Activated CD8-positive, alpha-beta memory T cell treated with anti-CD3 and anti-CD28 coated beads for 24 hours (primary cell): ENCODE measurements around the gene FGF21.
"Not testable (repeated sequence)": the region's sequence is repeated elsewhere in the genome, so short reads cannot be mapped to it uniquely, and the experiment has no call there.

Experiments used
- DNase-seq: peaks from one replicate; pipeline ENCODE4 v3.0.0-alpha.2; 2020

FGF21 gene

DNA sequence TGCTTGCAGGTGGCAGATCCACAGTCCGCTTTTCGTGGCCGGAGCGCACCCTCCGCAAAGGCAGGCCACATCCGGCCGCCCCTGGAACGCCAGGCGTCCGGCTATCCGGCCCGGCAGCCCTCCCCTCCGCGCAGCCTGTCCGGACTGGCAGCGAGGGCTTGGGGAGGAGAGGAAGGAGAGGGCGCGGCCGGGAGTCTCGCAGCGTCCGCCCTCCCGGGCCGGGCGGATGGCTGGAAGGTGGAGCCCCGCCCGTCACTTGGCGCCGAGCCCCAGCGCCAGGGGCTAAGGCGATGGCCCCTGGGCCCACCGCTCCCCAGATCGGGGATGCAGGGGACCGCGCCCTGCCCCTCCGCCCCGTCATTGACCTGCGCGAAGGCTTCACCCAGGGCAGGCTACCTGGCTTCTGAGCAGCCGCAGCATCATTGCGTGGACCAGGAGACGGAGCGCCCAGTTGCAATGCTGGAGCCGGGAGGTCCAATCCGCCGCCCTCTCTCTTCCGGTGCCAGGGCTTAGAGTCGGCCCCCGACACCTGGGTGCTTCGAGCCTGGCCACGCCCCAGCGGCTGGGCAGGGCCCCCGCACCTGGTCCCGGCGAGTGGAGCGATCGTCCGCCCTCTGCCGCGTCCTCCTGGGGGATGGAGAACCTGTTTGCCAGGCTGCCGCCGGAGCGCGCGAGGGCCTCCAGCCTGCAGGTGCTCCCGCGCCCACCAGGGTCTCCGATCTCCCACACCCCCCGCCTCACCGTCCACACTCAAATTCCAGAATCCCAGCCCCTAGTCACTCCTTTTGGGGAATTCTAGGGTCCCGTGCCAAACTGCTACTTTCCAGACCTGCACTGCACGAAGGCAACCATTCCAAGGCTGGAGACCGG lies 2.6 kb upstream of the FGF21 start, which contains the start of gene FUT1:
Gene FUT1 (minus strand): TSS at position 146 of the 870 bp plus-strand sequence. CDS start 1,360 bp downstream, outside the sequence.
- peak; percentile 72 for DNase-seq

DNA sequence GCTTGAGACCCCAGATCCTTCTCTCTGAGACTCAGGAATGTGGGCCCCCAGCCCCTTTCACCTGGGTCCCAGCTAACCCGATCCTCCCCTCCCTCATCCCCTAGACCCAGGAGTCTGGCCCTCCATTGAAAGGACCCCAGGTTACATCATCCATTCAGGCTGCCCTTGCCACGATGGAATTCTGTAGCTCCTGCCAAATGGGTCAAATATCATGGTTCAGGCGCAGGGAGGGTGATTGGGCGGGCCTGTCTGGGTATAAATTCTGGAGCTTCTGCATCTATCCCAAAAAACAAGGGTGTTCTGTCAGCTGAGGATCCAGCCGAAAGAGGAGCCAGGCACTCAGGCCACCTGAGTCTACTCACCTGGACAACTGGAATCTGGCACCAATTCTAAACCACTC lies 463 bp downstream of the FGF21 start:
- DNase-seq, result no peak

DNA sequence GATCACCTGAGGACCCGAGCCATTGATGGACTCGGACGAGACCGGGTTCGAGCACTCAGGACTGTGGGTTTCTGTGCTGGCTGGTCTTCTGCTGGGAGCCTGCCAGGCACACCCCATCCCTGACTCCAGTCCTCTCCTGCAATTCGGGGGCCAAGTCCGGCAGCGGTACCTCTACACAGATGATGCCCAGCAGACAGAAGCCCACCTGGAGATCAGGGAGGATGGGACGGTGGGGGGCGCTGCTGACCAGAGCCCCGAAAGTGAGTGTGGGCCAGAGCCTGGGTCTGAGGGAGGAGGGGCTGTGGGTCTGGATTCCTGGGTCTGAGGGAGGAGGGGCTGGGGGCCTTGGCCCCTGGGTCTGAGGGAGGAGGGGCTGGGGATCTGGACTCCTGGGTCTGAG lies 888 bp downstream of the FGF21 start:
- no peak for DNase-seq

DNA sequence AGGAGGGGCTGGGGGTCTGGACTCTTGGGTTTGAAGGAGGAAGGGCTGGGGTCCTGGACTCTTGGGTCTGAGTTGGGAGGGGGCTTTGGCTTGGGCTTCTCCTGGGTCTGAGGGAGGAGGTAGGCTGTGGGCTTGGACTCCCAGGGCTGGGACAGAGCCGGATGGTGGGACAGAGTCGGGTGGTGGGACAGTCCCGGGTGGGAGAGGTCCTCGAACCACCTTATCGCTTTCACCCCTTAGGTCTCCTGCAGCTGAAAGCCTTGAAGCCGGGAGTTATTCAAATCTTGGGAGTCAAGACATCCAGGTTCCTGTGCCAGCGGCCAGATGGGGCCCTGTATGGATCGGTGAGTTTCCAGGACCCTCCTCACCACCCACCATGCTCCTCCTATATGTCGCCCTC lies 1.4 kb downstream of the FGF21 start:
- DNase-seq, result no peak

DNA sequence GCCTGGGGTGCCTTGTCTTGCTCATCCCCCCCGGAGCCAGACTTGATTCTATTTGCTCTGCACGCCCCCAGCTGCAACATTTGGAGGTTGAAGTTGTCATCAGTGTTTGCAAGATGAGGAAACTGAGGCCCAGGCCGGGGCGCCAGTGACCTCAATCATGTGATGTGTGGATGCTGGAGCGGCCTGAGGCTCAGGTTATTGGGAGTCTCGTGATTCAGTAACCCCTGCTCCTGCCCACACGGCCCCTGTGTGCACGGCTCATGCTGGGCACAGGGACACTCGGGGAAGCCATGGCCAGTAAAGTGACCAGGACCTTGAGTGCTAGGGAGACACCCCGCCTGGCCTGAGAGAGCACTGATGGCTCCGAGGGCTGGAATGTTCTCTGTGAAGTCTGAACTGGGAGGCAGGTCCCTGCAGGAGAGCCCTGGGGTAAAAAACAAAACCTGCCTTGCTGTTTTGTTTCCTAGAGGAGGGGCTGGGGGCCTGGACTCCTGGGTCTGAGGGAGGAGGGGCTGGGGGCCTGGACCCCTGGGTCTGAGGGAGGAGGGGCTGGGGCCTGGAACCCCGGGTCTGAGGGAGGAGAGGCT lies 1.9 kb downstream of the FGF21 start:
- no peak for DNase-seq

DNA sequence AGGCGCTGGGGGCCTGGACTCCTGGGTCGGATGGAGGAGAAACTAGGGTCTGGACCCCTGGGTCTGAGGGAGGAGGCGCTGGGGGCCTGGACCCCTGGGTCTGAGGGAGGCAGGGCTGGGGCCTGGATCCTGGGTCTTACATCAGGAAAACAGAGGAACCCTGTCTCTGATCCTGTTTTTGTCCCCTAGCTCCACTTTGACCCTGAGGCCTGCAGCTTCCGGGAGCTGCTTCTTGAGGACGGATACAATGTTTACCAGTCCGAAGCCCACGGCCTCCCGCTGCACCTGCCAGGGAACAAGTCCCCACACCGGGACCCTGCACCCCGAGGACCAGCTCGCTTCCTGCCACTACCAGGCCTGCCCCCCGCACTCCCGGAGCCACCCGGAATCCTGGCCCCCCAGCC lies 2.4 kb downstream of the FGF21 start:
- DNase-seq, result no peak

DNA sequence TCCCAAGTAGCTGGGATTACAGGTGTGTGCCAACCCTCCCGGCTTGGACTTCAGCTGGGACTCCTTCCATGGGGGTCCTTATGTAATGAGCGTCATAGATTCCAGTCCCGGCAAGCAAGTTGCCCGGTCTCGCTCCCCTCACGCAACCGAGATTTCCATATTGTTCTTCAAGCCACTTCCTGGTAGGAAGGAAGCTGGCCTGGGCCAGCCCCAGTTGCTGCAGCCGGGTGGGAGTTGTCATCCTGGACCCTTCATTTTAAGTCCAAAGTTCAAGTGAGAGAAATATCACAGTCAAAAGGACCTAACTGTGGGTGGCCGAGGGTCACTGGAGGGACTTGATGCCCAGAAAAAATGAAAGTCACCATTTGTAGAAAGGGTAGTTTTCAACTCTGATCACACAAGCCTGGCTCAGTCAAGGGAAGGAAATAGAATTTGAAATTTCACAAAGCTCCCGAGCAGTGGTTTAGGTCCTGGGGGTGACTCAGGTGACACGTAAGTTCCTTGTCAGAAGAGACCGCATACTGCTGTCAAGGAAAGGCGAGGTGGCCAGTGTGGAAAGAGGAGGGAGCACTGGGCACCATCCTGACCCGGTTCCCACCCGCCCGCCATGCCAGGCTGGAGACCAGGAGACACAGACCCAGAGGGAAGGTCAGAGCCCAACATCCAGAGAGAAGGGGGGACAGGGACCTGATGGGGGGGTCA lies 5.3 kb downstream of the FGF21 start:
- DNase-seq, result no peak

DNA sequence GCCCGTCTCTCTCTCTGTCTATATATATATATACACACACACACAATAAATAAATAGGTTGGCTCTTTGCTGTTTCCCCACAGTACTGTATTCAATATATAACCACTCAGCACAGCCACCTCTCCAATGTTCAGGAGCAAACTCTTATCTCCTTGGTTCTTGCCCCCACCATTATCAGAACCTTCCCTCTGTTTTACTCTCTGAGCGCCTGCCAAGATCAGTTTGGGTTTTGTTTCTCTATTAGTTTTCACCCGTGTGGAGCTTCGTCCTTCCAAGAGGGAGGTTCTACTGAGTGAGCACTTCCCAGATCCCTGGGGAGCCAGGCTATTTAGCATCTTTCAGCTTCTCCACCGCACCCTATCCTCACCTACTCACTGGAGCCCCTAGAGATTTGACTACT lies 10.5 kb downstream of the FGF21 start:
- not testable (repeated sequence) for DNase-seq

DNA sequence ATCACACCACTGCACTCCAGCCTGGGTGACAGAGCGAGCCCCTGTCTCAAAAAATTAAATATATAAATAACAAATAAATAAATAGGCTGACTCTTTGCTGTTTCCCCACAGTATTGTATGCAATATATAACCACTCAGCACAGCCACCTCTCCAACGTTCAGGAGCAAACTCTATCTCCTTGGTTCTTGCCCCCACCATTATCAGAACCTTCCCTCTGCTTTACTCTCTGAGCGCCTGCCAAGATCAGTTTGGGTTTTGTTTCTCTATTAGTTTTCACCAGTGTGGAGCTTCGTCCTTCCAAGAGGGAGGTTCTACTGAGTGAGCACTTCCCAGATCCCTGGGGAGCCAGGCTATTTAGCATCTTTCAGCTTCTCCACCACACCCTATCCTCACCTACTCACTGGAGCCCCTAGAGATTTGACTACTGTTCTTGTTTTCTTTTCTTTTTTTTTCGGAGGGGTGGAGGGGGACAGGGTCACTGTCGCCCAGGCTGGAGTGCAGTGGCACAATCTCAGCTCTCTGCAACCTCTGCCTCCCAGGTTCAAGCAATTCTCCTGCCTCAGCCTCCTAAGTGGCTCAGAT lies 12.9 kb downstream of the FGF21 start:
- DNase-seq, result not testable (repeated sequence)

DNA sequence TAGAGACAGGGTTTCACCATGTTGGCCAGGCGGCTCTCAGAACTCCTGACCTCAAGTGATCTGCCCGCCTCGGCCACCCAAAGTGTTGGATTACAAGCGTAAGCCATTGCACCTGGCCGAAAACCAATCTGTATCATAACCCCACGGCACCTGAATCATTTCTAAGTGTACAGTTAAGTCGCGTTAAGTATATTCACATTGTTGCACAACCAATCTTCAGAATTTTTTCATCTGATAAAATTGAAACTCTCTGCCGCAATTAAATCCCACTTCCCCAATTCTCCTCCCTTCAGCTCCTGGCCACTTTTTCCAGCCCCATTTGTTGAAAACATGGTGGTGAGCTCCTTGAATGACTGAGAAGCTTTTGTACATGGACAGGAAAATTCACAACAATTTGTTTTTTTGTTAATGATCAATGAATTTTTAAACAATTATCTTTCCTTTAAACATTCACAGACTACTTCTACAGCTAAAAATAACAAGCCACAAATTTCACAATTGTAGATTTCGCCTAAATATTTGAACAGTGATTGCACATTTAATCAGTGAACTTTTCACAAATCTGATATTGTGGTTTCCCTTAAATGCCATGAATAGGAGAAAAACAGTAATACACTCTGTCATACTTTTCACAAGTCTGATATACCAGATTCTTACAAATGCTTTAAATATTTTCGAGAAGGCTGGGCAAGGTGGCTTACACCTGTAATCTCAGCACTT lies 13.8 kb downstream of the FGF21 start:
- no peak for DNase-seq

DNA sequence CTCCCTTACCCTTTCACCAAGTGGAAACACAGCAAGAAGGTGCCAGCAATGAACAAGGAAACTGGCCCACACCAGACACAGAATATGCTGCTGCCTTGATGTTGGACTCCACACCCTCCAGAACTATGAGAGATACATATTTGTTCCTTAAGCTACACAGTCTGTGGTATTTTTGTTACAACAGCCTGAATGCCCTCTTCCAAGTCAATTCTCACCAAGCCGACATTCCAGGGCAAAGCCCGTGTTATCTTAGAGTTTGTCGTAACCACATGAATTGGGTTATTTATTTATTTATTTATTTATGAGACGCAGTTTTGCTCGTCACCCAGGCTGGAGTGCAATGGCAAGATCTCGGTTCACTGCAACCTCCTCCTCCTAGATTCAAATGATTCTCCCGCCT lies 14.9 kb downstream of the FGF21 start:
- no peak for DNase-seq

DNA sequence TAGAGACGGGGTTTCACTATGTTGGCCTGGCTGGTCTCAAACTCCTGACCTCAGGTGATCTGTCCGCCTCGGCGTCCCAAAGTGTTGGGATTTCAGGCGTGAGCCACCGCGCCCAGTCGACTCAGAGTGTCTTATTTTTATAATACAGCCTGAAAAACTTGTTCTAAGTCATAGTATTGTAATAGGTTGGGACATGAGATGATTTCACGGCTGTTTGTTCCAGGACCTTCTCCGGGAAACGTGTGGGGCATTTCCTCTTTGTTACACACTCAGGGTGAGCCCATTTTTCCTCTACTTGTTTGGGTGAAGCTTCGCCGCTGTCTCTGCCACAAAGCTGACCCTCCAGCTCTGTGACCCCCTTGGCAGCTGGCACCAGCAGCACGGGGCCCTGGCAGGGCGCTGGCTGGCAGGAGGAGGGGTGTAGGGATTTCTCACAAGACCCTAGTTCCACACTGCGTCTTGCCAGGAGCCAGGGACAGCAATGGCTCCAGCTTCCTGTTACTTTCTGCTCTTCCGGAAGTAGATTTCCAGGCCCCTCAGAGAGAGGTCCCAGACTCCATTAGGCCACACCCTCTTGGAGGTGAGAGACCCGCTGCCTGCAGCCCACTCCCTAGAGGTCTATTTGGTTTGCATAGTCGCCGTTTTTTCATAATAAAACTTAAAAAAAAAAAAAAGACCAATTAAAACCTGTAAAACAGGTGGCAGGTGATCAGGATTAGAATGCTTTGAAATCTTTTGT lies 15.6 kb downstream of the FGF21 start:
- DNase-seq, result no peak

DNA sequence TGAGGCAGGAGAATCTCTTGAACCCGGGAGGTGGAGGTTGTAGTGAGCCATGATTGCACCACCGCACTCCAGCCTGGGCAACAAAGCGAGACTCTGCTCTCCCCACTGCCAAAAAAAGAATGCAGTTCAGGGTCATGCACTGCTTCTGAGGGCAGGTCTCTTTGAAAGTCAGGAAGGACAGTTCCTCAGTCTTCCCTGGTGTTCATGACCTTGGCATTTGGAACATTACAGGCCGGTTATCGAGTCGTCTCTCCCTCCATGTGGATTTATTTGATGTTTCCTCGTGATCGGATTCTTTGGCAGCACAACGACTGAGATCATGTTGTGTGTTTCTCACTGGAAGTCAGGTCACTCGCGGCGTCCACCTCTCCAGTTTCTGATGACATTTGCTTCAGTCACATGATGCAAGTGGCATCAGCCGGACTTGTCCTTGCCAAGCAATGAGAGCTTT lies 17.2 kb downstream of the FGF21 start:
- no peak for DNase-seq

DNA sequence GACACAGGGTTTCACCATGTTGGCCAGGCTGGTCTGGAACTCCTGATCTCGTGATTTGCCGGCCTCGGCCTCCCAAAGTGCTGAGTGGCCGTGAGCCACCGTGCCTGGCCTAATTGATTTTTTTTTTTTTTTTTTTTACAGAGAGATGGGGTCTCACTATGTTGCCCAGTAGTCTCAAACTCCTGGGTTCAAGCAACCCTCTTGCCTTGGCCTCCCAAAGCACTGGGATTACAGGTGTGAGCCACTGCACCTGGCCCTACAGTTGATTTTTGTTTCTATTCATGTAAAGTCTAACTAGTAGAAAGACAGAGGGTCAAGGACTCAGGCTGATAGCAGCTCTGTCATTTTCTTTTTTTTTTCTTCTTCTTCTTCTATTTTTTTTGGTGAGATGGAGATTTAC lies 21.8 kb downstream of the FGF21 start:
- DNase-seq, result no peak

DNA sequence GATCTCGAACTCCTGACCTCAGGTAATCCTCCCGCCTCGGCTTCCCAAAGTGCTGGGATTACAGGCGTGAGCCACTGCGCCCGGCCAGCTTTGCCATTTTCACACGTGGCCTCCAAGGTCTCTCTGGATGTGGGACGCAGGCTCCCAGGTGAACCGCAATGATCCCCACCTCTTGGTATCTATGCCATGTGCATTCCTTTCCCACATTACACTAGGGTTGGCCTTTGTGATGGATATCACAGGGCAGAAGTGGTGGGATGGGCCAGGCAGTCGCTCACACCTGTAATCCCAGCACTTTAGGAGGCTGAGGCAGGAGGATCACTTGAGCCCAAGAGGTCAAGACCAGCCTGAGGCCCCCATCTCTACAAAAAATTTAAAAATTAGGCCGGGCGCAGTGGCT lies 22.4 kb downstream of the FGF21 start:
- no peak for DNase-seq

DNA sequence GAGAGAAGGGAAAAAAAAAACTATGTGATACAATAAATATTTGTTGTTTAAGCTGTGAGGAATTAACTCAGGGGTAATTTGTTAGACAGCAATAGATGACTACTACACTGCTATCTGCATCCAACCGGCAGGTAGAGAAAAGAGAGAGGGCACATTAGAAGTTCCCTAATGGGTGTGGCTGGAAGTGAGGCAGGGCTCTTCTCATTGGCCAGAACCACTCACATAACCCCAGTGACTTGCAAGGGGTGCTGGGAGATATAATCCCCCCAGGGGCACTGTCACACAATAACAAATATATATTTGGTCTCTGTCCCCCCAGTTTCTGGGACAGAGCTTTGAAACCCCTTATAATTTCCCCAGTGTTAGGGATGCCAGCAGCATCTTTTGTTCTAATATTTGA lies 24.3 kb downstream of the FGF21 start:
- DNase-seq, result no peak

DNA sequence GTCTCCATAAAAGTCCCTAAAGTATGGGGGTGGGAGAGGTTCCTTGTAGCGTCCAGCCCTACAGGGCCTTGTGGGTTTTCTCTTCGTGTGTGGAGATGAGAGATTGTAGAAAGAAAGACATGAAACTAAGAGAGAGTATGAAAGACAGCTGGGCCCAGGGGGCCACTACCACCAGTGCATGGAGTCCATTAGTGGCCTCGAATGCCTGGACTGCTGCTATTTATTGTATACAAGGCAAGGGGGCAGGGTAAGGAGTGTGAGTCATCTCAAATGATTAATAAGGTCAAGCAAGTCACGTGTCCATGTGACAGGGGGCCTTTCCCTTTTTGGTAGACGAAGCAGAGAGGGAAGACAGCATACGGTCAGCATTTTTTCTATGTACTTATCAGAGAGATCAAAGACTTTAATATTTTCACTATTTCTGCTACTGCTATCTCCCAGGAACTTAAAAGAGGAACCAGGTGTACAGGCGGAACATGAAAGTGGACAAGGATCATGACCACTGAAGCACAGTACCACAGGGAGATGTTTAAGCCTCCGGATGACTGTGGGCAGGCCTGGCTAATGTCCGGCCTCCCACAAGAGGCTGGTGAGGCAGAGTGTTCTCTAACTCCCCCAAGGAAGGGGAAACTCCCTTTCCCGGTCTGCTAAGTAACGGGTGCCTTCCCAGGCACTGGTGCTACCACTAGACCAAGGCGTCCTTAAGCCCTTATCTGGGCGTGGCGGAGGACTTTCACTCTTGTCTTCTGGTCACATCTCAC lies 25.5 kb downstream of the FGF21 start:
- no peak for DNase-seq

DNA sequence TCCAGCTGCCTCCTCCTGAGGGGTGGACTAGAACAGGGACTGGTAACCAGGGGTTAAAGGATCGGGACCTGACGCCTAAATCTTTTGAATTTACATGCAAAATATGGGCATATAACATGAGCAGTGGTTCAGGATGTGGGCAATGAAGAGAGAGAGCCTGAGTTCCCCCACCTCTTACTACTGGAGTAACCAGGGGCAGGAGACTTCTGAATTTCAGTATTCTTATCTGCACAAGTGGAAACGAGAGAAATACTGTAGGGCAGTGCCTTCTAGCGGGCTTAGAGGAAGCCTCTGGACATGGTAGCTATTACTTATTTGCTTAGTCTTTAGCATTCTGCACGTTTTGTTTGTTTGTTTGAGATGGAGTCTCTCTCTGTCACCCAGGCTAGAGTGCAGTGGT lies 29.2 kb downstream of the FGF21 start:
- DNase-seq, result no peak

DNA sequence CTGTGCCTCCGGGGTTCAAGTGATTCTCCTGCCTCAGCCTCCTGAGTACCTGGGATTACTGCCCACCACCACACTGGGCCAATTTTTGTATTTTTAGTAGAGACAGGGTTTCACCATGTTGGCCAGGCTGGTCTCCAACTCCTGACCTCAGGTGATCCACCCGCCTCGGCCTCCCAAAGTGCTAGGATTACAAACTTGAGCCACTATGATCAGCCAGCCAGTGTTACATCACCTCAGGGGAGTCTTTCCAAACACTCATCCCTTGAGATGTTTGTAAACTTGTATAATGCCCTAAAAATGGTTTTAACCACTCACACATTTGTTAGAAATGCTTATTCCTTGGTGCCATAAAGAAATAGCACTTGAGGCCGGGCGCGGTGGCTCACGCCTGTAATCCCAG lies 31.1 kb downstream of the FGF21 start:
- DNase-seq, result not testable (repeated sequence)

DNA sequence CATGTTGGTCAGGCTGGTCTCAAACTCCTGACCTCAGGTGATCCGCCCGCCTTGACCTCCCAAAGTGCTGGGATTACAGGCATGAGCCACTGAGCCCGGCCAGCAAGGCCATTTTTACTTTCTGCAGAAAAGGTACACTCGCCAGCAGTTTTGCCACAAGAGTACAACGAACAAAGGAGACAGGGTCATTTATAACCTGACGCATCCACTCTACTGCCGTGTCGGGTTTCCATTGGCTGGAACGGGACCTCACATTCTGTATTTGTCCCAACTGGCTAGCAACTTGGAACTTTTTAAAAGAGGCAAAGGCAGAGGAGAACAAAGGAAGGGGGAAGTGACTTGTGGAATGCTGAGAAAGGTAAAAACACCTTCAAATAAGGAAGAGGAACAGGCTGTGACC lies 32.0 kb downstream of the FGF21 start:
- not testable (repeated sequence) for DNase-seq

DNA sequence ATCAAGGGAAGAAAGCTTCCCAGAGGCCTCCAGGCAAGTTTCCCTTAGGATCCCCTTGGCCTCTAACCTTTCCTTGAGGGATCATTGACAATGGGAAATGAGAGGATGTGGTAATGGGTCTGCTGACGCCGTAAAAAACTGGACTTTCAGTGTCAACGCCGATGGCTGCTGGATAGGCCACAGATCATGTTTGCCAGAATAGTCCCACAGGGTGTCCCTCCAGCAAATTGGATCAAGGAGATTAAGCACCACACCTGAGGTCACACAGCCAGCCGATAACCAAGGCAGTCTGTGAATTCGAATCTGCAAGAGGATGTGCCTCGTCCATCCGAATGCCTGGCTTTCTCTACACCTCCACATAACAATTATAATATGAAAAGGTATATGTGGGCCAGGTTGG lies 37.9 kb downstream of the FGF21 start:
- DNase-seq, result no peak
